ENCODE measurements around the gene PRKN.
"Not testable (repeated sequence)": the region's sequence is repeated elsewhere in the genome, so short reads cannot be mapped to it uniquely, and the experiment has no call there.

The PRKN gene

GRCh38 chr6:162390961-162391811 is 336.4 kb downstream of the PRKN start:
- not testable (repeated sequence) for H3K27ac ChIP-seq (ENCODE audit: low read depth, low read length, severe bottlenecking); H3K36me3 ChIP-seq (ENCODE audit: control insufficient read depth, insufficient read depth, low read length); H3K9me3 ChIP-seq (ENCODE audit: control insufficient read depth, low read length); H3K4me1 ChIP-seq (ENCODE audit: control insufficient read depth, insufficient read depth, low read length, poor library complexity, severe bottlenecking); H3K4me3 ChIP-seq (ENCODE audit: extremely low read depth, insufficient read depth, low read length, poor library complexity, severe bottlenecking)
- 93 to 94% methylated on average over 23 to 25 of the region's 25 CpGs for WGBS, 2 experiments (ENCODE audit: insufficient coverage in 2 of 2)

GRCh38 chr6:162389343-162390085 is 338.1 kb downstream of the PRKN start:
- 80% methylated on average over 1 of the region's 3 CpGs; no CpG with 5 or more reads in 1 of the 2 experiments for WGBS, 2 experiments (ENCODE audit: insufficient coverage in 2 of 2)
- no peaks in the 10 kb centered on the region for H3K4me1 ChIP-seq (ENCODE audit: control insufficient read depth, insufficient read depth, low read length, poor library complexity, severe bottlenecking)
- no peak overlapping the region for H3K27ac ChIP-seq (ENCODE audit: low read depth, low read length, severe bottlenecking)

GRCh38 chr6:162388383-162388777 is 339.2 kb downstream of the PRKN start:
- Histone ChIP-seq H3K36me3 (ENCODE audit: control insufficient read depth, insufficient read depth, low read length) (no peaks in the 10 kb centered on the region), H3K4me1 (ENCODE audit: control insufficient read depth, insufficient read depth, low read length, poor library complexity, severe bottlenecking) (no peaks in the 10 kb centered on the region), H3K9me3 (ENCODE audit: control insufficient read depth, low read length) (no peaks in the 10 kb centered on the region), H3K27ac (ENCODE audit: low read depth, low read length, severe bottlenecking) (no peak overlapping the region), H3K4me3 (ENCODE audit: extremely low read depth, insufficient read depth, low read length, poor library complexity, severe bottlenecking) (no peak overlapping the region)
- WGBS, 2 experiments (ENCODE audit: insufficient coverage in 2 of 2): 83 to 100% methylated on average over 2 of the region's 2 CpGs

More at GRCh38 chr6:162389343-162390085, 338.1 kb downstream of the PRKN start:
- Histone ChIP-seq H3K4me3 (ENCODE audit: extremely low read depth, insufficient read depth, low read length, poor library complexity, severe bottlenecking) (no peak overlapping the region), H3K36me3 (ENCODE audit: control insufficient read depth, insufficient read depth, low read length) (no peaks in the 10 kb centered on the region), H3K9me3 (ENCODE audit: control insufficient read depth, low read length) (no peaks in the 10 kb centered on the region)

- no peak overlapping the region for H3K4me3 ChIP-seq (ENCODE audit: extremely low read depth, insufficient read depth, low read length, poor library complexity, severe bottlenecking)
- H3K36me3 ChIP-seq (ENCODE audit: control insufficient read depth, insufficient read depth, low read length): no peaks in the 10 kb centered on the region
- 79 to 94% methylated on average over 4 to 7 of the region's 15 CpGs for WGBS, 2 experiments (ENCODE audit: insufficient coverage in 2 of 2)
- H3K4me1 ChIP-seq (ENCODE audit: control insufficient read depth, insufficient read depth, low read length, poor library complexity, severe bottlenecking): no peaks in the 10 kb centered on the region
- H3K9me3 ChIP-seq (ENCODE audit: control insufficient read depth, low read length): no peaks in the 10 kb centered on the region
- H3K27ac ChIP-seq (ENCODE audit: low read depth, low read length, severe bottlenecking): no peak overlapping the region
Measured at GRCh38 chr6:162387718-162388382, 339.7 kb downstream of the PRKN start.

GRCh38 chr6:162385980-162386379 is 341.6 kb downstream of the PRKN start:
- no peaks in the 10 kb centered on the region for H3K36me3 ChIP-seq (ENCODE audit: control insufficient read depth, insufficient read depth, low read length)
- H3K4me1 ChIP-seq (ENCODE audit: control insufficient read depth, insufficient read depth, low read length, poor library complexity, severe bottlenecking): no peaks in the 10 kb centered on the region
- no peaks in the 10 kb centered on the region for H3K9me3 ChIP-seq (ENCODE audit: control insufficient read depth, low read length)
- H3K27ac ChIP-seq (ENCODE audit: low read depth, low read length, severe bottlenecking): no peak overlapping the region
- WGBS, 2 experiments (ENCODE audit: insufficient coverage in 2 of 2): 86% methylated on average over 1 of the region's 4 CpGs; no CpG with 5 or more reads in 1 of the 2 experiments
- no peak overlapping the region for H3K4me3 ChIP-seq (ENCODE audit: extremely low read depth, insufficient read depth, low read length, poor library complexity, severe bottlenecking)

GRCh38 chr6:162379757-162380409 is 347.7 kb downstream of the PRKN start:
- H3K4me3 ChIP-seq (ENCODE audit: extremely low read depth, insufficient read depth, low read length, poor library complexity, severe bottlenecking): no peak overlapping the region
- no peaks in the 10 kb centered on the region for H3K36me3 ChIP-seq (ENCODE audit: control insufficient read depth, insufficient read depth, low read length)
- H3K9me3 ChIP-seq (ENCODE audit: control insufficient read depth, low read length): no peaks in the 10 kb centered on the region
- H3K27ac ChIP-seq (ENCODE audit: low read depth, low read length, severe bottlenecking): no peak overlapping the region
- no peaks in the 10 kb centered on the region for H3K4me1 ChIP-seq (ENCODE audit: control insufficient read depth, insufficient read depth, low read length, poor library complexity, severe bottlenecking)
- 86 to 88% methylated on average over 2 to 4 of the region's 5 CpGs for WGBS, 2 experiments (ENCODE audit: insufficient coverage in 2 of 2)

GRCh38 chr6:162377735-162378134 is 349.8 kb downstream of the PRKN start:
- Histone ChIP-seq H3K4me1 (ENCODE audit: control insufficient read depth, insufficient read depth, low read length, poor library complexity, severe bottlenecking) (no peaks in the 10 kb centered on the region), H3K27ac (ENCODE audit: low read depth, low read length, severe bottlenecking) (no peak overlapping the region), H3K9me3 (ENCODE audit: control insufficient read depth, low read length) (no peaks in the 10 kb centered on the region), H3K36me3 (ENCODE audit: control insufficient read depth, insufficient read depth, low read length) (no peaks in the 10 kb centered on the region), H3K4me3 (ENCODE audit: extremely low read depth, insufficient read depth, low read length, poor library complexity, severe bottlenecking) (no peak overlapping the region)
- 88 to 89% methylated on average over 2 of the region's 7 CpGs for WGBS, 2 experiments (ENCODE audit: insufficient coverage in 2 of 2)

- no peaks in the 10 kb centered on the region for H3K36me3 ChIP-seq (ENCODE audit: control insufficient read depth, insufficient read depth, low read length)
- WGBS, 2 experiments (ENCODE audit: insufficient coverage in 2 of 2): 75 to 78% methylated on average over 1 to 2 of the region's 2 CpGs
- H3K4me1 ChIP-seq (ENCODE audit: control insufficient read depth, insufficient read depth, low read length, poor library complexity, severe bottlenecking): no peaks in the 10 kb centered on the region
- H3K9me3 ChIP-seq (ENCODE audit: control insufficient read depth, low read length): no peaks in the 10 kb centered on the region
- H3K27ac ChIP-seq (ENCODE audit: low read depth, low read length, severe bottlenecking): no peak overlapping the region
- H3K4me3 ChIP-seq (ENCODE audit: extremely low read depth, insufficient read depth, low read length, poor library complexity, severe bottlenecking): no peak overlapping the region
Measured at GRCh38 chr6:162373868-162374267, 353.7 kb downstream of the PRKN start.

- Histone ChIP-seq H3K36me3 (ENCODE audit: control insufficient read depth, insufficient read depth, low read length) (no peaks in the 10 kb centered on the region), H3K27ac (ENCODE audit: low read depth, low read length, severe bottlenecking) (no peak overlapping the region), H3K4me3 (ENCODE audit: extremely low read depth, insufficient read depth, low read length, poor library complexity, severe bottlenecking) (no peak overlapping the region), H3K4me1 (ENCODE audit: control insufficient read depth, insufficient read depth, low read length, poor library complexity, severe bottlenecking) (no peaks in the 10 kb centered on the region), H3K9me3 (ENCODE audit: control insufficient read depth, low read length) (no peaks in the 10 kb centered on the region)
- WGBS, 2 experiments (ENCODE audit: insufficient coverage in 2 of 2): 82% methylated on average over 1 of the region's 2 CpGs; no CpG with 5 or more reads in 1 of the 2 experiments
Measured at GRCh38 chr6:162373192-162373591, 354.4 kb downstream of the PRKN start.

- Histone ChIP-seq H3K36me3 (ENCODE audit: control insufficient read depth, insufficient read depth, low read length) (no peaks in the 10 kb centered on the region), H3K9me3 (ENCODE audit: control insufficient read depth, low read length) (no peaks in the 10 kb centered on the region), H3K4me1 (ENCODE audit: control insufficient read depth, insufficient read depth, low read length, poor library complexity, severe bottlenecking) (no peaks in the 10 kb centered on the region), H3K27ac (ENCODE audit: low read depth, low read length, severe bottlenecking) (no peak overlapping the region), H3K4me3 (ENCODE audit: extremely low read depth, insufficient read depth, low read length, poor library complexity, severe bottlenecking) (no peak overlapping the region)
- 68 to 79% methylated on average over 3 to 4 of the region's 9 CpGs for WGBS, 2 experiments (ENCODE audit: insufficient coverage in 2 of 2)
Measured at GRCh38 chr6:162372106-162372505, 355.5 kb downstream of the PRKN start.
